Brain microvascular endothelial cell (primary cell): ENCODE data around the gene PRR15L.

Experiments
- DNase-seq: peaks from one replicate; pipeline ENCODE4 v3.0.0-alpha.2; 2020
- H3K27ac ChIP-seq: fragments of 250-450 bp; sonication (Bioruptor Pico); 2 replicates; pipeline ENCODE4 v1.5.1; 2020; ENCODE audit warnings: mild to moderate bottlenecking, moderate library complexity
- H3K27me3 ChIP-seq: fragments of 250-450 bp; sonication (Bioruptor Pico); replicated peaks from 2 replicates; pipeline ENCODE4 v1.5.1; 2020; ENCODE audit warnings: mild to moderate bottlenecking
- H3K36me3 ChIP-seq: fragments of 250-450 bp; sonication (Bioruptor Pico); replicated peaks from 2 replicates; pipeline ENCODE4 v1.5.1; 2020; ENCODE audit warnings: mild to moderate bottlenecking
- H3K4me3 ChIP-seq: 2 replicates; pipeline ENCODE4 v1.5.1; 2011; ENCODE audit warnings: low read depth, mild to moderate bottlenecking, control low read depth, low read length, moderate library complexity
- CTCF ChIP-seq: IDR thresholded peaks from 2 replicates; pipeline ENCODE4 v1.5.1; 2011; ENCODE audit warnings: low read depth, mild to moderate bottlenecking, moderate library complexity, low read length, control low read depth, inconsistent platforms; ENCODE audit errors: missing control alignments
- in situ Hi-C: cut with HindIII; loops from 2 replicates; pipeline ENCODE4 v1.10.0; 2017; ENCODE audit warnings: low sequenced_read_pairs, low pct_ligation_motif_present

PRR15L gene

GRCh38 chr17:47970725-47971499 is 13.2 kb upstream of the PRR15L start, which contains the start of gene CDK5RAP3:
TSS of gene CDK5RAP3 (plus strand) at chr17:47971113. CDS start at chr17:47971147, 34 bp downstream.
- in situ Hi-C loops, result no loop called here
- DNase-seq, result peak; percentile 99
- peak within 1 kb of the TSS; percentile 61 for H3K27ac ChIP-seq
- peaks cover 5% of the 10 kb centered on the region for H3K36me3 ChIP-seq
- no peaks in the 10 kb centered on the region for H3K27me3 ChIP-seq
- peak; percentile 89 for TF ChIP-seq CTCF
- H3K4me3 ChIP-seq, result peak within 1 kb of the TSS; percentile 89

GRCh38 chr17:47969930-47970724 is 12.4 kb upstream of the PRR15L start:
- H3K4me3 ChIP-seq, result peak overlapping the region; percentile 39
- H3K36me3 ChIP-seq, result peaks cover under 1% of the 10 kb centered on the region
- no peak overlapping the region for H3K27ac ChIP-seq
- in situ Hi-C loops, result no loop called here
- no peak for TF ChIP-seq CTCF
- no peaks in the 10 kb centered on the region for H3K27me3 ChIP-seq
- no peak for DNase-seq

- in situ Hi-C loops, result no loop called here
- Histone ChIP-seq H3K4me3 (no peak overlapping the region), H3K27ac (no peak overlapping the region), H3K36me3 (no peaks in the 10 kb centered on the region), H3K27me3 (no peaks in the 10 kb centered on the region)
- DNase-seq, result no peak
- TF ChIP-seq CTCF, result no peak
Measured at GRCh38 chr17:47968836-47969235, 11.2 kb upstream of the PRR15L start.

GRCh38 chr17:47967607-47968252 is 10.0 kb upstream of the PRR15L start:
- peak overlapping the region; percentile 71 for H3K27ac ChIP-seq
- TF ChIP-seq CTCF, result no peak
- no peak overlapping the region for H3K4me3 ChIP-seq
- H3K36me3 ChIP-seq, result no peaks in the 10 kb centered on the region
- H3K27me3 ChIP-seq, result no peaks in the 10 kb centered on the region
- in situ Hi-C loops, result no loop called here
- peak; percentile 75 for DNase-seq

GRCh38 chr17:47966079-47966519 is 8.4 kb upstream of the PRR15L start:
- in situ Hi-C loops, result no loop called here
- no peak for TF ChIP-seq CTCF
- H3K36me3 ChIP-seq, result no peaks in the 10 kb centered on the region
- no peak overlapping the region for H3K27ac ChIP-seq
- H3K4me3 ChIP-seq, result no peak overlapping the region
- H3K27me3 ChIP-seq, result no peaks in the 10 kb centered on the region
- DNase-seq, result no peak
